Omental fat pad (tissue), 4 donors: ENCODE measurements around the gene NOTCH2. TPM values are rescaled to one million over a fixed set of nuclear protein-coding genes. Genes with fewer than 3 reads are reported as not detected.

Experiments
- ATAC-seq: fragments of 150-250 bp; one replicate; pipeline ENCODE4 v1.9.1; 2016; ENCODE audit warnings: mild to moderate bottlenecking, moderate library complexity; ENCODE audit not compliant: low FRiP score
- DNase-seq: peaks from one replicate; pipeline ENCODE4 v3.0.0-alpha.2; 2019; ENCODE audit warnings: low spot score
- total RNA-seq, 4 donors: library from RNA; depleted of rRNA; stranded (reverse); fragments of >200 nt; gene quantifications; one replicate each; pipeline ENCODE4 v1.1.0, GENCODE V29; 2016
- TF ChIP-seq, protein P1 (sequence below), 3 donors: fragments of 450-650 bp; IDR thresholded peaks; one replicate each; pipeline ENCODE4 v1.5.1; 2016 to 2017; ENCODE audit warnings: antibody characterized with exemption in 3 of 3, mild to moderate bottlenecking in 3 of 3, moderate library complexity in 2 of 3

NOTCH2 gene
- total RNA-seq, 4 donors from 2014 or later, result 72.5 to 96.8 (median 85.5) TPM

DNA sequence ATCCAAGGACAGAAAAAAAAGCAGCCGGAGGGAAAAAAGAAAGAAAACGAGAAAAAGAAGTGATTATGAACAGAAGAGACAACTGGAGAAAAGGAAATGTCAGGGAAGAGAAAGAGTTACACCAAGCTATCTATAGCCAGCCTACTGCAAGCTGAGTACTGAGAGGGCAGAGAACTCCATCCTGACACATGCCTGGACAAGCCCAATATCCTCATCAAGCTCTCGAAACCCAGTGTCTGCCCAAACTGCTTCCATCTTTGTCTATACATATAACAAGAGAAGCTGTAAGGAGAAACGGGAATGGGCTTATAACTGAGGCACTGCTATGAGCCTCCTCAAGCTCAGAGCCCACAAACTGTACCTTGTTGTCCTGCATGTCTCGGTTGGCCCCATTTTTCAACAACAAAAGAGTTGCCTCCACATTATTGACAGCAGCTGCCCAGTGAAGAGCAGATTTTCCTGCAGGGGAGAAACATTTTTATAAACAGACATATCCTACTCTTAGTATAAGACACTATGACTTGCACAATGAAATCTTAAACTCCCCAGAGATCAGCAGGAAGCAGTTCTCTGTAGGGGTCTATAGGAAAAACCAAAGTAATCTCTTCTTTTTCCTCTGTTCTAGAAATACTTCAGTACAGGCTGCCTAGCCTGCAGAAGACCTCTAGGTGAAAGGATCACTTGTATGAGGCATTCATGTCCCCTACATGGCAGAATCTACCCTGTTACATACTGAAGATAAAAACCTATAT is 152.0 kb downstream of the NOTCH2 start:
- DNase-seq (no peak), ATAC-seq (no peak)
- TF ChIP-seq, protein P1, sequence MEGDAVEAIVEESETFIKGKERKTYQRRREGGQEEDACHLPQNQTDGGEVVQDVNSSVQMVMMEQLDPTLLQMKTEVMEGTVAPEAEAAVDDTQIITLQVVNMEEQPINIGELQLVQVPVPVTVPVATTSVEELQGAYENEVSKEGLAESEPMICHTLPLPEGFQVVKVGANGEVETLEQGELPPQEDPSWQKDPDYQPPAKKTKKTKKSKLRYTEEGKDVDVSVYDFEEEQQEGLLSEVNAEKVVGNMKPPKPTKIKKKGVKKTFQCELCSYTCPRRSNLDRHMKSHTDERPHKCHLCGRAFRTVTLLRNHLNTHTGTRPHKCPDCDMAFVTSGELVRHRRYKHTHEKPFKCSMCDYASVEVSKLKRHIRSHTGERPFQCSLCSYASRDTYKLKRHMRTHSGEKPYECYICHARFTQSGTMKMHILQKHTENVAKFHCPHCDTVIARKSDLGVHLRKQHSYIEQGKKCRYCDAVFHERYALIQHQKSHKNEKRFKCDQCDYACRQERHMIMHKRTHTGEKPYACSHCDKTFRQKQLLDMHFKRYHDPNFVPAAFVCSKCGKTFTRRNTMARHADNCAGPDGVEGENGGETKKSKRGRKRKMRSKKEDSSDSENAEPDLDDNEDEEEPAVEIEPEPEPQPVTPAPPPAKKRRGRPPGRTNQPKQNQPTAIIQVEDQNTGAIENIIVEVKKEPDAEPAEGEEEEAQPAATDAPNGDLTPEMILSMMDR (IDR thresholded peaks at IDR 0.05), result no peak

DNA sequence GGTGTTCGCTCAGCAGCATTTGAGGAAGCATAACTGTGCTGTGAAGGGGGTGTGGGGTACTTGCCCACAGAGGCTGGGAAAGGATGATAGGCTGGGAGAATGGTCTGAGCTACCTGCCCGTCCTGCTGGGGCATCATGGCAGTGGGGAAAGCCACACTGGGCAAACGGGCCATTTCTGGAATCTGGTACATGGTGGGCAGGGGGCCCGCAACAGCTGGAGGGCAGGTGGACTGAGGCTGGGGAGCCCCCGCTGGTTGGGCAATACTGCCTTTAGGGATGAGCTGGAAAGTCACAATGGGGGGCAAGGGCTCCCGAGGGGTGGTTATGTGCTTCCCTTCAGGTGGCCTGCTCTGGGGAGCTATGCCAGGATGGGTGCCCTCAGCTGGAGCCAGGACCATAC is 153.9 kb downstream of the NOTCH2 start:
- DNase-seq (no peak), ATAC-seq (no peak)
- TF ChIP-seq, protein P1 (IDR thresholded peaks at IDR 0.05), result no peak

DNA sequence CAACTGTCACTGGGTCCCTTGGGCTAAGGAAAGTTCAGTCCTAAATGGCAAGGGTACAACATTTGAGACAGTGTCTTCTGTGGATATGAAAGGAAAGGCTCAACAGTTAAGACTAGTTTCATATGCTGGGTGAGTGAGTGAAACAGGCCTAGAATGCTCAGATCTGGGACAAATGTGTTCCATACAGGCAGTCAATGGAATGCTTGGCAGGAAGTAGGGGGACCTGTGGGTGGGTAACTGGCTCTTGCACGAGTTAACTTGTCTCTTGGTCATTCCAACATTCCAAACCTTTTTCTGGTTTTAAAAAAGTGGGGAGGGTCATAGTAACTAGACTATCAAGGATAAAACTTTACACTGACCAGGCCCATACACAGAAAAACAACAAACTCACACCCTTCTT is 155.4 kb downstream of the NOTCH2 start:
- TF ChIP-seq, protein P1 (IDR thresholded peaks at IDR 0.05), result no peak
- no peak for DNase-seq
- ATAC-seq, result no peak

DNA sequence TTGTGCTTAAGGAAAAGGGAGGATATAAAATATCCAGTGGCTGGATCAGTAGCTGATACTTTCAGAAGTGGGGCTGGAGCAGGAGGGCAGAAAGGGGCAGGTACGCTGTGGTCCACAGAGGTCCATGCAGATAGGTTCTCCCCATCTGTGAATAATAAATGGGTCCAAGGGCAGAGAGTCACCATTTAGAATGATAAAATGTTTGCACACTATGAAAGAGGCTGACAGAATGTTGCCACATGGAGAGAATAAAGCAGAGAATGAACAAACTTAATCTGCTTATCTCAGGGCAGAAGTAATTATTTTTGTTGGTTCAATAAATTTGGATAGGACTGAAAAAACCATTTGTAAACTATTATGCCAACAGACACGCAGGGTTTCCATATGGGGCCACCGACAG is 156.5 kb downstream of the NOTCH2 start:
- TF ChIP-seq, protein P1 (IDR thresholded peaks at IDR 0.05), result no peak
- DNase-seq (no peak), ATAC-seq (no peak)

DNA sequence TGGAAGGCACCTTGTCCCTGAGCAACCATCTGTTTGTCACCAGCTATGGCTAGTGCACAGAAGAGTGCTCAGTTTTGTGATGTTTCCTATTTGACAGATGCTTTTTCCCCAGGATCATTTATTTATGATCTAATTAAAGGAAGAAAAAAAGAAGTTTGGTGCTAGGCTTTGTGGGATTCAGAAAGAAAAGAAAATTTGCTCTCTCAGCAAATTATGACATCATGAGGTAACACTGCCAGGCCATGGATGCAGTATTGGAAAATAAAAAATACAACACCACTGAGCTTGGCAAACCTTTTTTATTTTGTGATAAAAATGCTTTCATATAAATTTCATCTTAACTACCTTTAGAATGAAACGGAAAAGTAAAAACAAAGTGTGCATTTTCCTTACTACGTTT is 157.7 kb downstream of the NOTCH2 start:
- DNase-seq (no peak), ATAC-seq (no peak)
- TF ChIP-seq, protein P1 (IDR thresholded peaks at IDR 0.05), result no peak

DNA sequence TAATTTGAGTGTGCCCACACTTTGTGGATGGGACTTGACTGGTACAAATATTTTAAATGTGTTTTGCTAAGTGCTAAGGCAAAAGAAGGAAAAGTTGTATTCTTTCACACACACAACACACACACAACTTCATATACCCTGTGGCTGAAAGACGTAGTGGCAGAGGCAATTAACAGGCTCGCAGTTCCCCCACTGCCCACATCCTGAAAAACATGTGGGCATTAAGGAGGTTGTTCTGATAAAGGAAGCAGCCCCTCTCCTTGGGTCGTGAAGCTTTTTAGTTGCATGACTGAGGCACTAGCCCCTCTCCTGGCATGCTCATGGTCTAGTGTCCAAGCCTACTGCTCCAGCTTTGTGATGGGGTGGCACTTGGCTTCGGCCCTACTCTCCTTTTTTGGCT is 158.8 kb downstream of the NOTCH2 start:
- ATAC-seq (no peak), DNase-seq (no peak)
- TF ChIP-seq, protein P1 (IDR thresholded peaks at IDR 0.05), result no peak

DNA sequence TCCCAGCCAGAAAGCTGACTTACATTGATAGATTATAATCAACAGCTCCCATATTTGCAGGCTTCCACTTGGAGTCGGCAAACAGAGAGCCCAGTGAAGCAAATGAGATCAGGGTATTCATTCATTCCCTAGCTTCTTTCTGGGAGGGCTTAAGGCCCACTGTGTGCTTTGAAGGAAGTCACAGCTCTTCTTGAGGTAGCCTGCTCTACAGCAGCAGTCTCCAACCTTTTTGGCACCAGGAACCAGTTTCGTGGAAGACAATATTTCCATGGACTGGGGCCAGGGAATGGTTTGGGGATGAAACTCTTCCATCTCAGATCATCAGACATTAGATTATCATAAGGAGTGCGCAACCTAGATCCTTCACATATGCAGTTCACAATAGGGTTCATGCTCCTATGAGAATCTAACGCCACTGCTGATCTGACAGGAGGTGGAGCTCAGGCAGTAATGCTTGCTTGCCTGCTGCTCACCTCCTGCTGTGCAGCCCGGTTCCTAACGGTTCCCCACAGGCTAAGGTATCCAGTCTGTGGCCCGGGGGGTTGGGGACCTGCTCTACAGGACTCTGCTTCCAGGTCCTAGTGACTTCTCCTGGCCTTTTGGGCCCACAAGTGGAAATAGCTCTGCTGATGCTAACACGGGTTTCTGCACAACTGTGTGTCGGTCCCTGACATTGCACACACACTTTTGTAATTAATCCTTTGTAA is 159.4 kb downstream of the NOTCH2 start:
- DNase-seq (no peak), ATAC-seq (no peak)
- TF ChIP-seq, protein P1 (IDR thresholded peaks at IDR 0.05), result no peak
